Measurements from ENCODE around the gene PROB1.
"Not testable (repeated sequence)": the region's sequence is repeated elsewhere in the genome, so short reads cannot be mapped to it uniquely, and the experiment has no call there.

Gene PROB1

GRCh38 chr5:139394654-139395566 lies at the start of gene PROB1:
PROB1 (minus strand) TSS chr5:139395104; CDS start chr5:139395081, 23 bp downstream.
- no peak for DNase-seq

GRCh38 chr5:139443831-139444453 lies 49.0 kb upstream of the PROB1 start:
- peak; percentile 20 for DNase-seq

GRCh38 chr5:139440416-139440815 lies 45.5 kb upstream of the PROB1 start:
- not testable (repeated sequence) for DNase-seq

GRCh38 chr5:139439013-139439903 lies 44.4 kb upstream of the PROB1 start, which contains the start of gene DNAJC18:
DNAJC18 (minus strand) TSS chr5:139439525; CDS start chr5:139439445, 80 bp downstream.
- peak; percentile 87 for DNase-seq

GRCh38 chr5:139438707-139439012 lies 43.8 kb upstream of the PROB1 start:
- DNase-seq: no peak

GRCh38 chr5:139435676-139436075 lies 40.8 kb upstream of the PROB1 start:
- no peak for DNase-seq

GRCh38 chr5:139431706-139432105 lies 36.8 kb upstream of the PROB1 start:
- DNase-seq: no peak

GRCh38 chr5:139430015-139430414 lies 35.1 kb upstream of the PROB1 start:
- no peak for DNase-seq

- DNase-seq: no peak
Observed at GRCh38 chr5:139426203-139426885, 31.4 kb upstream of the PROB1 start.

- DNase-seq: no peak
Observed at GRCh38 chr5:139425497-139425896, 30.6 kb upstream of the PROB1 start.

- DNase-seq: peak; percentile 57
Observed at GRCh38 chr5:139422307-139422893, 27.5 kb upstream of the PROB1 start.

GRCh38 chr5:139419226-139420192 lies 24.6 kb upstream of the PROB1 start:
- DNase-seq: no peak

- DNase-seq: no peak
Observed at GRCh38 chr5:139418793-139419192, 23.9 kb upstream of the PROB1 start.

GRCh38 chr5:139417214-139417613 lies 22.3 kb upstream of the PROB1 start:
- DNase-seq: no peak

- no peak for DNase-seq
Observed at GRCh38 chr5:139416651-139417050, 21.7 kb upstream of the PROB1 start.

- DNase-seq: no peak
Observed at GRCh38 chr5:139415869-139416268, 21.0 kb upstream of the PROB1 start.

GRCh38 chr5:139415221-139415861 lies 20.4 kb upstream of the PROB1 start:
- no peak for DNase-seq

- no peak for DNase-seq
Observed at GRCh38 chr5:139414581-139415130, 19.8 kb upstream of the PROB1 start.

GRCh38 chr5:139413963-139414362 lies 19.1 kb upstream of the PROB1 start:
- no peak for DNase-seq

- no peak for DNase-seq
Observed at GRCh38 chr5:139413153-139413552, 18.2 kb upstream of the PROB1 start.
